ENCODE data around the gene RUFY1. TPM values are rescaled to one million over a fixed set of nuclear protein-coding genes. Genes with fewer than 3 reads are reported as not detected.

The RUFY1 gene
- total and polyA plus RNA-seq, 2 donors (not counting 3 experiments of a cell fraction or from before 2014, with no cell fraction given) = 25.6 to 44.9 TPM

- Histone ChIP-seq H4K20me1 (replicated peaks; ENCODE audit: control insufficient read depth, extremely low read depth, insufficient read depth, low read length) (peaks cover 19% of the 10 kb centered on the region), H2AFZ (ENCODE audit: low read depth, low read length) (no peak overlapping the region), H3K4me3 (replicated peaks in 1 of 3; ENCODE audit: insufficient read depth in 1 of 3, low read depth in 1 of 3, low read length in 3 of 3) (no peak overlapping the region), H3K27me3 (ENCODE audit: control insufficient read depth in 2 of 2, insufficient read depth in 2 of 2, low read length in 2 of 2) (no peaks in the 10 kb centered on the region), H3K9me1 (replicated peaks; ENCODE audit: control insufficient read depth, extremely low read depth, insufficient read depth, low read length) (no peaks in the 10 kb centered on the region), H3K9ac (replicated peaks; ENCODE audit: extremely low read depth, insufficient read depth, low read length) (no peak overlapping the region), H3K27ac (ENCODE audit: insufficient read depth, low read depth, low read length) (no peak overlapping the region), H3K4me1 (ENCODE audit: control insufficient read depth, extremely low read depth, insufficient read depth, low read length) (peaks cover 11% of the 10 kb centered on the region), H3K36me3 (ENCODE audit: control insufficient read depth in 2 of 2, extremely low read depth in 1 of 2, insufficient read depth in 2 of 2, low read length in 2 of 2) (peaks cover 42 to 62% of the 10 kb centered on the region in 2 experiments), H3K9me3 (replicated peaks; ENCODE audit: control insufficient read depth, insufficient read depth, low read length) (no peaks in the 10 kb centered on the region), H3K4me2 (ENCODE audit: insufficient read depth, low read length) (no peak overlapping the region), H3K79me2 (ENCODE audit: control insufficient read depth, insufficient read depth, low read length) (peaks cover 41% of the 10 kb centered on the region)
- FAIRE-seq (no peak), DNase-seq (ENCODE audit: low read depth, low spot score) (no peak)
- intact Hi-C loops (cut with micrococcal nuclease) = no loop called here
- dilution Hi-C loops (cut with MboI; ENCODE audit: extremely low pct_ligation_motif_present, low sequenced_read_pairs) = no loop called here
- CTCF ChIA-PET = interaction anchor here (0.8 to 0.9 kb wide), 2 partner anchors 10 to 56 kb away, joined by 3 to 4 read pairs; partner anchors contain the start of gene HNRNPH1
- no TSS peak for BruUV-seq (replicated peaks)
- TF ChIP-seq POLR2AphosphoS5 (IDR thresholded peaks at IDR 0.05; ENCODE audit: insufficient read depth, low read depth, low read length) (peak; percentile 38), FOS (IDR thresholded peaks at IDR 0.05; ENCODE audit: borderline replicate concordance, insufficient read depth, low read length) (no peak), MAX (IDR thresholded peaks at IDR 0.05; ENCODE audit: insufficient read depth, insufficient read length) (no peak), EZH2 (IDR thresholded peaks at IDR 0.05; ENCODE audit: borderline replicate concordance, low read depth, low read length, severe bottlenecking) (no peak), GATA2 (IDR thresholded peaks at IDR 0.05; ENCODE audit: insufficient read depth, insufficient read length, low read depth, low read length) (no peak), MYC (IDR thresholded peaks at IDR 0.05; ENCODE audit: low read depth, low read length) (no peak), CTCF (IDR thresholded peaks at IDR 0.05; ENCODE audit: extremely low read depth in 1 of 2, insufficient read depth in 1 of 2, low read depth in 1 of 2, low read length in 2 of 2) (no peak), JUN (IDR thresholded peaks at IDR 0.05; ENCODE audit: borderline replicate concordance, insufficient read depth, insufficient read length, low read depth) (no peak), POLR2A (IDR thresholded peaks at IDR 0.05; ENCODE audit: low read depth, low read length) (peak; percentile 18)
- POLR2A ChIA-PET = interaction anchor here (0.7 to 3.8 kb wide), 4 partner anchors 9 to 18 kb away, joined by 4 to 30 read pairs (median 6); partner anchors contain the start of gene HNRNPH1
These were observed 62.5 kb downstream of the RUFY1 start for GRCh38 chr5:179612577-179613459.

Data from endothelial cell of umbilical vein (primary cell).